Measurements from ENCODE around the gene SORCS2.

DNA sequence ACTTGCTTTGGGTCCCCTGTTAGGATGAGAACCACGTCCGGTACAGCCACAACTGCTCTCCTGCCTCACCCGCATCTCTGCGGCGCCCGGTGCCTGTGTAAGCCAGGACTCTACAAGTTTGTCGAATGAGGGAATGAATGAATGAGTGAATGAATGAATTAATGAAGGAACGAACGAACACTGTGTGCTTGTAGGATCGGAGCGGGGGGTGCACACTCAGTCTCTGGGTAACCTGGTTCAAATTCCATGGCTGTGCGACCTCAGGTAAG lies 443.8 kb downstream of the SORCS2 start:
- TF ChIP-seq, protein P1, sequence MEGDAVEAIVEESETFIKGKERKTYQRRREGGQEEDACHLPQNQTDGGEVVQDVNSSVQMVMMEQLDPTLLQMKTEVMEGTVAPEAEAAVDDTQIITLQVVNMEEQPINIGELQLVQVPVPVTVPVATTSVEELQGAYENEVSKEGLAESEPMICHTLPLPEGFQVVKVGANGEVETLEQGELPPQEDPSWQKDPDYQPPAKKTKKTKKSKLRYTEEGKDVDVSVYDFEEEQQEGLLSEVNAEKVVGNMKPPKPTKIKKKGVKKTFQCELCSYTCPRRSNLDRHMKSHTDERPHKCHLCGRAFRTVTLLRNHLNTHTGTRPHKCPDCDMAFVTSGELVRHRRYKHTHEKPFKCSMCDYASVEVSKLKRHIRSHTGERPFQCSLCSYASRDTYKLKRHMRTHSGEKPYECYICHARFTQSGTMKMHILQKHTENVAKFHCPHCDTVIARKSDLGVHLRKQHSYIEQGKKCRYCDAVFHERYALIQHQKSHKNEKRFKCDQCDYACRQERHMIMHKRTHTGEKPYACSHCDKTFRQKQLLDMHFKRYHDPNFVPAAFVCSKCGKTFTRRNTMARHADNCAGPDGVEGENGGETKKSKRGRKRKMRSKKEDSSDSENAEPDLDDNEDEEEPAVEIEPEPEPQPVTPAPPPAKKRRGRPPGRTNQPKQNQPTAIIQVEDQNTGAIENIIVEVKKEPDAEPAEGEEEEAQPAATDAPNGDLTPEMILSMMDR (IDR thresholded peaks at IDR 0.05) = no peak
- TF ChIP-seq POLR2A (IDR thresholded peaks at IDR 0.05) = no peak

Measured in Peyer's patch (tissue), 4 donors.